AG09319 (cell line): ENCODE data around the gene WDR37.

Experiments used
- DNase-seq: peaks from one replicate; pipeline ENCODE4 v3.0.0-alpha.2; 2010; ENCODE audit warnings: low read depth; ENCODE audit errors: extremely low read depth
- TF ChIP-seq, protein P1 (sequence below): IDR thresholded peaks from 2 replicates; pipeline ENCODE4 v1.5.1; 2011; ENCODE audit warnings: low read depth, mild to moderate bottlenecking, inconsistent platforms, low read length, moderate library complexity

WDR37 gene

DNA sequence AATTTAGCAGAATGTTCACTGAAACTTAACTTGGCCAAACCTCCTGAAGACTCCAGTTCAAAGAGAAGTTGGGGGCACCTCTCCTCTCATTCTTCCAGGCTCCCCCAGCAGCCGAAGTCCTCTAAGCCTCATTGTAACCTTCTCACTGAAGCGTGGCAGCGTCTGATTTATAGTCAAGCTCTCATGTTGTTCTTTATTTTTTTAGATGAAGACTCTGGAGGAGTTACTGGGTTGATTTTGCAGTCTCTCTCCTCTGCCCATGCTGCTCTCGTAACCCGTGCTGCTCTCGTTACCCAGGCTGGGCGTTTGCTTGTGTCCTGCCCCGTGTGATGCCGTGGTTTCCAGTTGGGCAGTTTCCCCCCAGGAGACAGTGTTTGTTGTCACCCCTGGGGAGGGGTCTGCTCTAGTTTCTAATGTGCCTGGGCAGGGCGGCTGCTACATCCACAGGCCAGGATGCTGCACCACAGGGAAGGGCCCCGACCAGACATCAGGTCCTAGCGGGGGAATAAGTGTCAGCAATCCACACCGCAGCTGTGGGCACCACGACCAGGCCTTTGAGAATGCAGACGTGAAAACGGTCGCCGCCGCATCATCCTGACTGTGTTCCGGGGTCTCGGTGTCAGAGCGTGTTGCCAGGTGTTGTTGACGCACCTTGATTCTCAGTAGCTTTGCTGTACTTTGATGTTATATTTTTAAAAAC is 65.2 kb downstream of the WDR37 start:
- TF ChIP-seq, protein P1, sequence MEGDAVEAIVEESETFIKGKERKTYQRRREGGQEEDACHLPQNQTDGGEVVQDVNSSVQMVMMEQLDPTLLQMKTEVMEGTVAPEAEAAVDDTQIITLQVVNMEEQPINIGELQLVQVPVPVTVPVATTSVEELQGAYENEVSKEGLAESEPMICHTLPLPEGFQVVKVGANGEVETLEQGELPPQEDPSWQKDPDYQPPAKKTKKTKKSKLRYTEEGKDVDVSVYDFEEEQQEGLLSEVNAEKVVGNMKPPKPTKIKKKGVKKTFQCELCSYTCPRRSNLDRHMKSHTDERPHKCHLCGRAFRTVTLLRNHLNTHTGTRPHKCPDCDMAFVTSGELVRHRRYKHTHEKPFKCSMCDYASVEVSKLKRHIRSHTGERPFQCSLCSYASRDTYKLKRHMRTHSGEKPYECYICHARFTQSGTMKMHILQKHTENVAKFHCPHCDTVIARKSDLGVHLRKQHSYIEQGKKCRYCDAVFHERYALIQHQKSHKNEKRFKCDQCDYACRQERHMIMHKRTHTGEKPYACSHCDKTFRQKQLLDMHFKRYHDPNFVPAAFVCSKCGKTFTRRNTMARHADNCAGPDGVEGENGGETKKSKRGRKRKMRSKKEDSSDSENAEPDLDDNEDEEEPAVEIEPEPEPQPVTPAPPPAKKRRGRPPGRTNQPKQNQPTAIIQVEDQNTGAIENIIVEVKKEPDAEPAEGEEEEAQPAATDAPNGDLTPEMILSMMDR = no peak
- DNase-seq = no peak

DNA sequence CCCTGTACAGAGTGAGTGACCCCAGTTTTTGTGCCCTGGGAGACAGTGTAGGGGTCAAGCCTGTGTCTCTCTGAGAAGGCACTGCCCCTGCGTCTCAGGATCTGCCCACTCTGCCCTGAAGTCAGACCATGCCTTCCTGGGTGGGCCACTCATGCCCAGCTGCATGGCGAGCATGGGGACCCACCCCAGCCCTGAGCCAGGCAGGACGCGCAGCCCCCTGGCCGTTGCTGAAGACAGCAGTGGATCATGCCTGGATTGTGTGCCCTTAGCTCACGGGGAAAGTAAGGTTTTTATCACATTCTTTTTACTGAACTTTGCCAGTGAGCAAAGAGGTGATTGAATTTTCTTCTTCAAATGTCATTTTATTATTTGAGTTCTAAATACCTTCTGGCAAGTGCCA is 66.2 kb downstream of the WDR37 start:
- TF ChIP-seq, protein P1 = no peak
- DNase-seq = no peak

DNA sequence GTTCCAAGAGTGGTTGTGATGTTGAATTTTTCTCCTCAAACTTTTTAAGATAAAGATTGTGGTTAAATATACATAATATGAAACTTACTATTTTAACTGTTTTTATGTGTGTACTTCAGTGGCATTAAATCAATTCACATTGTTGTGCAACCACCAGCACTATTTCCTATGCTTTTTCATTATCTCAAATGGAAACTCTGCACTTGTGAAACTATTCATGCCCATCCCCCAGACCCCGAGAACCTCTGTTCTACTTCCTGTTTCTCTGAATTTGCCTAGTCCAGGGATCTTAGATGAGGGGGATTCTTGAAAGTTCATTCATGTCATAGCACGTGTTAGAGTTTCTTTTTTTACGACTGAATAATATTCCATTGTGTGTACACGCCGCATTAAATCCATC is 67.0 kb downstream of the WDR37 start:
- DNase-seq = no peak
- TF ChIP-seq, protein P1 = no peak

DNA sequence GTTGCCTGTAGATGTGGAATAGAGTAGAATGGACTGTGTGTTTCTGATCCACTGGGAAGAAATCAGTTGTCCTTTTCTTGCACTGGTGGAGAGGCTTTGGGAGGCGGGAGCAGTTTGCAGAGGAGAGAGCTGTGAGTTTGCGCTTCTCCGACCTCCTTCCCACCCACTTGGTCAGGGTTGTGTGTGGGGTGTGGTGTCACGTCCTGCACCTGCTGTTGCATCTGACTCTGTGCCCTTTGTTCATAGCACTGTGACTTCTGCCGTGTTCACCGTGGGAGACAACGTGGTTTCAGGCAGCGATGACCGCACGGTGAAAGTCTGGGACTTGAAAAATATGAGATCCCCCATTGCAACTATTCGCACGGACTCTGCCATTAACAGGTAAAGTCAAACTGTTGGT is 67.8 kb downstream of the WDR37 start:
- TF ChIP-seq, protein P1 = no peak
- DNase-seq = no peak

DNA sequence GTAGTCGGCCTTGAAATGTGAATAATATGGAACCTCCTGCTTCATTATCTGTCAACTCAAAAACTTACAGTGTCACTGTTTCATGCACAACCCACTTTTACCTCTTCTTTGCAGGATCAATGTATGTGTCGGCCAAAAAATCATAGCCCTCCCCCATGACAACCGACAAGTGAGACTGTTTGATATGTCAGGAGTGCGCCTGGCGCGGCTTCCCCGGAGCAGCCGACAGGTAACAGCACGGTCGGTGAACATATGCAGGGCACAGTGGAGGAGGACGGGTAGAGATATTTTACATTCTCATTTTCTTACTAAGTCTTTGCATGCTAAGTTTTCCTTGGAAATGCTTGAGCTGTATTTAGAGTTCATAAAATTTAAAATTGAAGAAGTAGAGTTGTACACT is 68.6 kb downstream of the WDR37 start:
- TF ChIP-seq, protein P1 = no peak
- no peak for DNase-seq

DNA sequence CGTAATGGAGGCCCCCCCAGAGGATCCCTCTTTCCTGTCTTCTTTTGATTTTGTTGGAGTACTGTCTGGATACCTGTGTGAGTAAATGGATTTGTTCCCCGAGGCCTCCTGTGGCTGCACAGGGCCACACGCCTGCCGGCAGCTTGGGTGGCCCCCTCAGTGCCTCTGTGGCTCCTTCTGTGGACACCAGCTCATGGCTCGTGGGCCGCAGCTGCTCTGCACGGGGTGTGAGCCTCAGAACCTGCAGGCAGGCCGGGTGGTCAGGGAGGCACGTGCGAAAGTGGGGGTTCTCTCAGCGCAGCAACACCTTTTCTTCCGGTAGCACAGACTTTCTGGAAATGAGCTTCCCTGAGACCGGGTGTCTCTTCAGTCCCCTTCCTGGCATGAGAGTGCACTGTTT is 70.3 kb downstream of the WDR37 start:
- TF ChIP-seq, protein P1 = no peak
- DNase-seq = no peak

DNA sequence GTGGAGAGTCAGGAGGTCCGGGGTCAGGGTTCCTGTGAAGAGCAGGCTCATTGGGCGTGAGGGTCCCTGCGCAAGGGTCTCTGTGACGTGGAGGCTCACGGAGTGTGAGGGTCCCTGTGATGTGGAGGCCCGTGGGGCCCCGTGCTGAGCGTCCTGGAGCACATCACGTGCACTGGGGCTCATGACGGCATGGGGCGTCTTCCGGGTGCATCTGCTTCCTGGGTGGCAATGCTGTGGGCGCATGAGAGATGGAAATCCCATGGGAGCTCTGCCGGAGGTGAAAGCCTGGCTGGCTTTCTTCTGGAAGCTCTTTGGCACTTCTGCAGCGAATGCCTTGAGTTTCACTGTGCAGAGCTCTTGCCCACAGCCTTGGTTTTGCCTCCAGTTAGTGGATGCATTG is 71.4 kb downstream of the WDR37 start:
- TF ChIP-seq, protein P1 = no peak
- no peak for DNase-seq
